ENCODE measurements around the gene XNDC1N.

The XNDC1N gene

GRCh38 chr11:71936825-71937224 is 8.4 kb upstream of the XNDC1N start:
- Histone ChIP-seq H3K36me3 (ENCODE audit: insufficient read depth) (no peaks in the 10 kb centered on the region), H3K9ac (no peak overlapping the region), H3K27me3 (ENCODE audit: insufficient read depth, low read depth) (no peaks in the 10 kb centered on the region), H2AFZ (ENCODE audit: low read depth) (no peak overlapping the region), H4K20me1 (ENCODE audit: insufficient read depth) (no peaks in the 10 kb centered on the region), H3K4me1 (ENCODE audit: low read depth, poor library complexity, severe bottlenecking) (no peaks in the 10 kb centered on the region), H3K79me2 (ENCODE audit: insufficient read depth, low read depth) (peaks cover 37% of the 10 kb centered on the region; the same call in 1 of the 2 replicates), H3K4me3 (IDR thresholded peaks at IDR 0.05; ENCODE audit: insufficient read depth, low read depth, low read length) (no peak overlapping the region), H3K4me2 (no peak overlapping the region), H3K27ac (no peak overlapping the region)
- no peak for TF ChIP-seq CTCF (conservative IDR thresholded peaks at IDR 0.05; ENCODE audit: low read depth, low read length)

- no peak overlapping the region for H3K9ac ChIP-seq
- no peak for TF ChIP-seq CTCF (conservative IDR thresholded peaks at IDR 0.05; ENCODE audit: low read depth, low read length)
- no peaks in the 10 kb centered on the region for H3K27me3 ChIP-seq (ENCODE audit: insufficient read depth, low read depth)
- H3K36me3 ChIP-seq (ENCODE audit: insufficient read depth): no peaks in the 10 kb centered on the region
- H3K27ac ChIP-seq: no peak overlapping the region
- no peak overlapping the region for H3K4me2 ChIP-seq
- peaks cover 44% of the 10 kb centered on the region for H3K79me2 ChIP-seq (ENCODE audit: insufficient read depth, low read depth)
- no peak overlapping the region for H3K4me3 ChIP-seq (IDR thresholded peaks at IDR 0.05; ENCODE audit: insufficient read depth, low read depth, low read length)
- peaks cover 11% of the 10 kb centered on the region for H3K4me1 ChIP-seq (ENCODE audit: low read depth, poor library complexity, severe bottlenecking)
- no peak overlapping the region for H2AFZ ChIP-seq (ENCODE audit: low read depth)
- no peaks in the 10 kb centered on the region for H4K20me1 ChIP-seq (ENCODE audit: insufficient read depth)
These were observed 7.0 kb upstream of the XNDC1N start for GRCh38 chr11:71935338-71935925.

- Histone ChIP-seq H2AFZ (ENCODE audit: low read depth) (no peak overlapping the region), H3K36me3 (ENCODE audit: insufficient read depth) (no peaks in the 10 kb centered on the region), H3K4me2 (no peak overlapping the region), H3K27me3 (ENCODE audit: insufficient read depth, low read depth) (no peaks in the 10 kb centered on the region), H3K9ac (no peak overlapping the region), H3K27ac (no peak overlapping the region), H3K4me1 (ENCODE audit: low read depth, poor library complexity, severe bottlenecking) (peaks cover 20% of the 10 kb centered on the region), H3K79me2 (ENCODE audit: insufficient read depth, low read depth) (peaks cover 51% of the 10 kb centered on the region), H3K4me3 (IDR thresholded peaks at IDR 0.05; ENCODE audit: insufficient read depth, low read depth, low read length) (no peak overlapping the region), H4K20me1 (ENCODE audit: insufficient read depth) (no peaks in the 10 kb centered on the region)
- TF ChIP-seq CTCF (conservative IDR thresholded peaks at IDR 0.05; ENCODE audit: low read depth, low read length): no peak
These were observed 5.8 kb upstream of the XNDC1N start for GRCh38 chr11:71934213-71934612.

- Histone ChIP-seq H3K36me3 (ENCODE audit: insufficient read depth) (no peaks in the 10 kb centered on the region), H4K20me1 (ENCODE audit: insufficient read depth) (no peaks in the 10 kb centered on the region), H3K79me2 (ENCODE audit: insufficient read depth, low read depth) (peaks cover 45% of the 10 kb centered on the region), H3K27me3 (ENCODE audit: insufficient read depth, low read depth) (no peaks in the 10 kb centered on the region), H3K4me2 (no peak overlapping the region), H3K9ac (no peak overlapping the region), H3K4me3 (IDR thresholded peaks at IDR 0.05; ENCODE audit: insufficient read depth, low read depth, low read length) (no peak overlapping the region), H2AFZ (ENCODE audit: low read depth) (no peak overlapping the region), H3K4me1 (ENCODE audit: low read depth, poor library complexity, severe bottlenecking) (peaks cover 20% of the 10 kb centered on the region), H3K27ac (no peak overlapping the region)
- TF ChIP-seq CTCF (conservative IDR thresholded peaks at IDR 0.05; ENCODE audit: low read depth, low read length): no peak
These were observed 4.9 kb upstream of the XNDC1N start for GRCh38 chr11:71933141-71933933.
